ENCODE results near the gene RDH5.

DNA sequence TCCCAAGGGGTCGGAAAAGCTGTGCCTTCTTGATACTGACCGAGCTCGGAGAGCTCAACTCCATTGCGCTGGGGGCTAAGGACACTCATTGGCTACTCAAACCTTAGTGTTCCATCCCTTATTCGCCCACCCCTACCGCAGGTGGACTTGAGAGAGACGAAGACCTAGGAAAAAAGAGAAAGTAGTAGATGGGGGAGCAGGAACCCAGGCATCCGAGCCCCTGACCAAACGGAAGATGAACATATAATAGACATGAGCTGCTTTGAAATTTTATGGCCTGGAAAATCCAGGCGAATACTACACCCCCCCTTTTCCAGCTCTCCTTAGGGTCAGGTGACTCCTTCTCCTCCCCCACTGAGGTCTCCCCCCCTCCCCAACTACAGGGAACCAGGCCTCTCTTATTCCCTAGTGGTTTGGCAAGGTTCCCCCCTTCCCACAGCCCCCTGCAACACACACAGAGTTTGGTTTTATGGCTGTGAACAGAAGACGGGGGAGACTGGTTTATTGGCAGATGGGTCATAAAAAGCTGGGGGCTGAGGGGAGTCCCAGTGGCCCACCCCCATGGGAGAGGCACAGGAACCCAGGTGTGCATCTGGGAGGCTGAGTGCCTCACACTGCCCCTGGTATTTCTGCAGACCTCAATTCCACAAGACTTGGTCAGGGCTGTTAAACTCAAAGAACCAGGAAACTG is 24.3 kb downstream of the RDH5 start:
- TF ChIP-seq SP1 (IDR thresholded peaks at IDR 0.05) (no peak), NFRKB (IDR thresholded peaks at IDR 0.05) (no peak), FOXA1 (IDR thresholded peaks at IDR 0.05) (no peak), FOXM1 (IDR thresholded peaks at IDR 0.05; ENCODE audit: borderline replicate concordance) (no peak), FOXK2 (IDR thresholded peaks at IDR 0.05) (no peak), LEF1 (IDR thresholded peaks at IDR 0.05; ENCODE audit: borderline replicate concordance) (no peak), HDGF (IDR thresholded peaks at IDR 0.05; ENCODE audit: borderline replicate concordance) (no peak)
- TF ChIP-seq, protein P1, sequence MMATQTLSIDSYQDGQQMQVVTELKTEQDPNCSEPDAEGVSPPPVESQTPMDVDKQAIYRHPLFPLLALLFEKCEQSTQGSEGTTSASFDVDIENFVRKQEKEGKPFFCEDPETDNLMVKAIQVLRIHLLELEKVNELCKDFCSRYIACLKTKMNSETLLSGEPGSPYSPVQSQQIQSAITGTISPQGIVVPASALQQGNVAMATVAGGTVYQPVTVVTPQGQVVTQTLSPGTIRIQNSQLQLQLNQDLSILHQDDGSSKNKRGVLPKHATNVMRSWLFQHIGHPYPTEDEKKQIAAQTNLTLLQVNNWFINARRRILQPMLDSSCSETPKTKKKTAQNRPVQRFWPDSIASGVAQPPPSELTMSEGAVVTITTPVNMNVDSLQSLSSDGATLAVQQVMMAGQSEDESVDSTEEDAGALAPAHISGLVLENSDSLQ (IDR thresholded peaks at IDR 0.05): no peak

All from HEK293T (cell line).